GM15510 (cell line): Measurements from ENCODE around the gene SURF1.

Experiments
- POLR2A ChIP-seq: IDR thresholded peaks from 3 replicates; pipeline ENCODE4 v1.6.1; 2011; ENCODE audit warnings: borderline replicate concordance; ENCODE audit not compliant: insufficient read length; ENCODE audit errors: extremely low read depth

SURF1 gene

DNA sequence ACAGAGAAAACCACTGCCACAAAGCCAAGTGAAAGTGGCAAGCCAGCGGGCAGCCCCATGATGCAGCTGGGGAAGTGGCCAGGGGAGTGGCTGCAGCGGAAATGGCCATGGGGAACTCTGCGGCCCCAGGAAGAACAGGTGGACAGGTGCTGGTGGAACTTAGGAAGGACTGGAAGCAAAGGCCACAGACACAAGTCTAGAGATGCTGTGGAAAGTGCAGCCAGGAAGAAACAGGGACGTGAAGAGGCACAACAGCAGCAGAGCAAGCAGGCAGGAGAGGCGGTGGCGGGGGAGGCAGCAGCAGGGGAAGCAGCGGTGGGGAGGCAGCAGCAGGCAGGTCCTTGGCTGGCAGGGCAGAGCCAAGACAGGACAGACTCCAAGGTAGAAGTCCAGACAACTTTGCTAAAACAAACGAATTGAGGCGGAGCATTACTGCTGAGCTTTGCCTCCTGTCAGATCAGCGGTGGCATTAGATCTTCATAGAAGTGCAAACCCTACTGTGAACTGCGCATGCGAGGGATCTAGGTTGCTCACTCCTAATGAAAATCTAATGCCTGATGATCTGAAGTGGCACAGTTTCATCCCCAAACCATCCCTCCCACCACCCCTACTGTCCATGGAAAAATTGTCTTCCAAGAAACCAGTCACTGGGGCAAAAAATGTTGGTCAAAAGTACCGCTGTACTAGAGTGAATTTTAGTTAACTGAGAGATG is 32.1 kb downstream of the SURF1 start:
- TF ChIP-seq POLR2A: no peak

- no peak for TF ChIP-seq POLR2A
Observed at GRCh38 chr9:133323211-133323610, 33.1 kb downstream of the SURF1 start.

GRCh38 chr9:133322701-133323100 is 33.6 kb downstream of the SURF1 start:
- no peak for TF ChIP-seq POLR2A

DNA sequence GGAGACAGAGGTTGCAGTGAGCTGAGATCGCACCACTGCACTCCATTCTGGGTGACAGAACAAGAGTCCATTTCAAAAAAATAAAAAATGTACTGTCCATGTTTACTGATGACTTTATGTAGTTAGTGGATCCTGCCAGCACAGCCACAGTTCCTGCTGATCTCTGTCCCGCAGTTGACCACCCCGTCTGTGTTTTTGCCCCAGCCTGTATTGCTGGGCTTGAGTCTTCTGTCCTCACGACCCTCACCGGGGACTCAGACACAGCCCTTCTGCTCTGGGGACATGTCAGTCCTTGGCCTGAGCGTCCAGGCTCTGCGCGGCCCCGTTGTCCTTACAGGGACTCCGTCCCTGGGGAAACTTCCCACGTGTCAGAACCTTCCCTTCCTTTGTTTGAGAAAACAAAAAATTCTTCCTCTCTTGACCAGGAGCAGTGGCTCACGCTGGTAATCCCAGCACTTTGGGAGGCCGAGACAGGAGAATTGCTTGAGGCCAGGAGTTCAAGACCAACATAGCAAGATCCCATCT is 34.8 kb downstream of the SURF1 start:
- TF ChIP-seq POLR2A: no peak

- TF ChIP-seq POLR2A: no peak
Observed at GRCh38 chr9:133320421-133320881, 35.8 kb downstream of the SURF1 start.

DNA sequence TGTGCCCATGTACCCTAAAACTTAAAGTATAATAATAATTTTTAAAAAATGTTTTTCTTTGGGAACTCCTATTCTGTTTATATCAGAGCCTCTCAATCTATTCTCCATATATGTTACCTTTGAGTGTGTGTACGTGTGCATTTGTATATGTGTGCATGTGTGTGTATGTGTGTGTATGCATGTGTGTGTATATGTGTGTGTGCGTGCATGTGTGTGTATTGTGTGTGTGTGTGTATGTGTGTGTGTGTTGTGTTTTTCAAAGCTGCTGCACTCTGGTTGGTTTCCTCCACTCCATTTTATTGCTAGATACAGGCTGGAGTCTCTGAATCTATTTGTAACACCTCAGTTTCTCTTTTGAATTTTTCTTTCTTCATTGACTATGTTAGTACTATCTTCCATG is 40.3 kb downstream of the SURF1 start:
- TF ChIP-seq POLR2A: no peak

DNA sequence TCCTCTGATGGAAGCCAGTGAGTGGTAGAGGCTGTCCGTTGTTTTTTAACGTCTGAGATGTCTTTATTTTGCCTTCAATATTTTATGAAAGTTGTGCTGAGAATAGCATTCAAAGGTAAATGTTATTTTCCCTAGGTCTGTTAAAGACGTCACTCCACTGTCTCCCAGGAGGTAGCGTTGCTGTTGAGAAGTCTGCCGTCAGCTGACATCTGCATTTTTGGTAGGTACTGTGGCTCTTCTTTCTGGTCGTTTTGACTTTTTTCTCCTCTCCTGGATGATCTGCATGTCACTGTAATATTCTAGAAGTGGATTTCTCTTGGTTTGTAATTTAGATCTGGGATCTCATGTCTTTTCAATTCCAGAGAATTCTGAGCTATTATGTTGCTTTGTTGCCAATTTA is 46.7 kb downstream of the SURF1 start:
- TF ChIP-seq POLR2A: no peak

DNA sequence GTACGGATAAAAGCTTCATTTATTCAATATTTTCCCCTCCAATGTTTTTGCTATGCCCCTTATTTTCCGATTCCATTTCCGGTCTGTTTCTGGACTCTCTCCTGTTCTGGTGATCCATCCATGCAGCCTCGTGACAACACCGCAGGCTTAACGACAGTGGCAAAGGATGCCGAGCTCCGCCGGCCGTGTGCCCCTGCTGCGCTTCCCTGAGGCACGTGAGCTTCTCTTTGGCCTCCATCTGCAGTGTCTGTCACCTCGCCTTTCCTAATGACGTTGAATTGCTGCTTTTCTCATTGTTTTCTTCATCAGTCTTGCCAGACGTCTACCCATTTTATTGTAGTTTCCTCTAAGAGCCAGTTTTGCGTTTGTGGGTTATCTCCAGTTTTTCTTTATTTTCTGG is 49.0 kb downstream of the SURF1 start:
- no peak for TF ChIP-seq POLR2A

DNA sequence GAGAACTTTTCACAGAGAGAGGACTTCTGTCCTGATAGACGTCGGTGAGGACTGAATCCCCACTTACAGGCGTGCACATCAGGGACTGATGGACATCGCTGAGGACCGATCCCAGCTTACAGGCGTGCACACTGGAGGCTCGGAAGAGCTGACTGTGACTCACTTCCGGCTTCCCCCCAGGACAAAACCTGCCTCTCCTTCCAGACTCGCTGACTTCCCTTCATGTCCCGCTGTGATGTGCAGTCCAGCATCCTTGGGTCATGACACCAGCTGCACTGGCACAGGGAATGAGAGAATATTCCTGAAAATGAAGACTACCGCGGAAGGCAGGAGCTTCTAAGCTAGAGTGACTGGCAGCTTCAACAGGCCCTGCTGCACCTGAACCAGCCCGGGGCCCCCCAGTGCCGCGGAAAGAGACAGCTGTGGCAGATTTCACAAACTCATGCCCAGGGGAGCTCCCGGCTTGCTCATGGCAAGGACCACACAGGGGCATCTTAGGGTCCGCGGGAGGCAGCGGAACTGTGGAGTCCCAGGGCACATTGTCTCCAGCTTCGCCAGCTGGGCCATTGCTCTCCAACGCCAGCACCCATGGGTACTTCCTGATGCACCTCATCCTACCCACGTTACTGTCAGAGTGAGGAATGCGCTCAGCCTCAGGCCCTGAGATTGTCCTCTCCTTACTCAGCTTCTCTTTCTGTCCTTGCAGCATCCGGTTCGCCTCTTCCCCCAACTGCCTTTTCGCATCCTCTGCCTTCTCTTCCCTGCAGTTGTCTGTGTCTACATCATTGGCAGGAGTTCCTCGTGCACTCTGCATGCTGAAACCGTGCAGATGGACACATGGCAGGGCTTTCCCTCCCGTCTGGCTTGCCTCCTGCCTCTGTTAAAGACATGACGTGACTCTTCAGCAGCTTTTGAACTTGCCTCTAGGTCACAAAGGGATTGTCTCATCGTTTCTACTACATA is 49.8 kb downstream of the SURF1 start:
- TF ChIP-seq POLR2A: no peak

DNA sequence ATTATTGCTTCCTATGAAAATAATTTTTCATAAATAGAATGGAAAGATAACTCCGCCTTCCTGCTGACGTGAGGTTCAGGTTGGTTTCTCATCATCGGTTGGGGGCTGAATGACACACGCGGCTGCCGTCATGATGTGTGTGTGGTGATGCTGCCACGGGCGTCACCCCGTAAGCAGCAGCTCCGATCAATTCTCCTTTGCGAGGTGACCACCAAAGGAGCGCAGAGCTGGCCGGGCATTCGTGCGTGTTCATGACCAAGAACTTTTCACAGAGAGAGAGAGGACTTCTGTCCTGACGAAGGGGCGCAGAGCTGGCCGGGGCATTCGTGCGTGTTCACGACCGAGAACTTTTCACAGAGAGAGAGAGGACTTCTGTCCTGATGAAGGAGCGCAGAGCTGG is 50.6 kb downstream of the SURF1 start:
- TF ChIP-seq POLR2A: no peak

DNA sequence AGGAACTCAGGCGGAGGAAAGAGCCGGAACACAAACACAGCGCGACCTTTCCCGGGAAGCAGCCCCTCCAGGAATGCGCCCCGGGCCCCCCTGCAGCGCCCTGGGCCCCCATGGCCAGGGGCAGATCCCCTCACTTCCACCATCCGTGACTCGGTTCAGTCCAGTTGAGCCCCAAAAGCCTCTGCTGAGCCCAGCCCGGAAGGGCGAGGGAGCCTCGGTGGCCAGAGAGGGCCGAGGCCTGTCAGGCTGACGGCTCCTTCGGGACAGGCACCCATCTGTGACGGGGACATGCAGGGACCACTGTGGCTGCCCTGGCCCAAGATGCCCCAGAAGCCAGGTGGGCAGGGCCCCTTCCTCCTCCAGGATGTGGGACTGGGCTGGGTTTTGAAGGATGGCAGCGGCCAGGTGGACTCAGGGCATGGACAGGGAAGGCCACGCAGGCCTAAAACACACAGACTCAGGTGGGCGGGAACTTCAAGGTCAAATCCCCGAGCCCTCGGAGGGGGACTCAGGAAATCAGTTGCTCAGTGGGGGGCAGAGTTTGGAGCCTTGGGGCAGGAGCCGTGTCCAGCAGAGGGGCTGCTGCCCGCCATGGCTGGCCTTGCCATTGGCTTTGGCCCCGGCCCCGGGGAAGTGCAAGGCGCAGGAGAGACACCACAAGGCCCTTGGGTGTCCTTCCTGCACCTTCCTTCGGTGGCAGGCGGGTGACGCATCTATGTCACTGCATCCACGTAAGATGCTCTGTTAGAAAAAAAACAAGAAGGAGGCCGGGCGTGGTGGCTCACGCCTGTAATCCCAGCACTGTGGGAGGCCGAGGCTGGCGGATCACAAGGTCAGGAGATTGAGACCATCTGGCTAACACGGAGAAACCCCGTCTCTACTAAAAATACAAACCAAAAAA is 51.6 kb downstream of the SURF1 start:
- TF ChIP-seq POLR2A: no peak

GRCh38 chr9:133304158-133304470 is 52.2 kb downstream of the SURF1 start:
- no peak for TF ChIP-seq POLR2A

GRCh38 chr9:133303266-133304157 is 52.8 kb downstream of the SURF1 start:
- no peak for TF ChIP-seq POLR2A
